ENCODE data around the gene COBL. TPM values are rescaled to one million over a fixed set of nuclear protein-coding genes. Genes with fewer than 3 reads are reported as not detected.
A peak's percentile ranks its signal among the peaks of the same experiment; 100 is the strongest.

COBL gene
- total RNA-seq, 2 donors from 2014 or later, result 36.5 to 46.6 TPM

DNA sequence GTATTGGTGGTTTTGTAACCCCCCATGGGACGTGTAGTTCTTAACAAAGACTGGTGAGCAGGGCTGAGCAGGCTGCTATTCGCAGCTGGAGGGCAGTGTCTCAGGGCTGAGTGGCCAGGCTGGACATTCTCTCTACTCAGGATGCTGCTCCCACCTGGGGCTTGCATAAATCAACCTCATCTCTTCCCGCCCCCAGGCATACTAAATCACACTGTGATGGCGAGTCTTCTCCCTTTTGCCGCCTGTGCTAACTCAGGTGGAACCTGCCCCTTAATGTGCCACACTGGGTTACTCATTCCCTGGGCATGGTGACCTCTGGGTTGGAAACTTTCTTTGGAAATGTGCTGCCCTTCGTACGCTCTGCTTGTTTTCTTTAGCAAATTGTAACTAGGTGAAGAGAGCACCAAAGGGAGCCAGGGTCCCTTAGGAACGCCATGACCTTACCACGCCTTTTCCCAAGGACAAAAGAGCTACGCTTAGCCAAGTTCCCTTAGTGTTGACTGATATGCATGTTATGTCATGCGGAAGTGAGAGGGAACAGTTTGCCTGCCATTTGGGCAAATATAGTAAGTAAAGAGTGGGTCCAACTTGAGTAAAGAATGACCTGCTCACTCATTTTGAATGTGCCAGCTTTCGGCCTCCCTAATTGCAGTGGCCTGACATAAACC lies 40.4 kb upstream of the COBL start:
- 61% methylated on average over 12 of the region's 12 CpGs for WGBS
- Histone ChIP-seq H3K9me3 (no peaks in the 10 kb centered on the region), H3K36me3 (no peaks in the 10 kb centered on the region), H3K4me1 (replicated peaks) (peaks cover 5% of the 10 kb centered on the region), H3K27ac (peak overlapping the region; percentile 11 to 46), H3K27me3 (replicated peaks; ENCODE audit: insufficient read depth) (no peaks in the 10 kb centered on the region), H3K4me3 (no peak overlapping the region)
- peak; percentile 82 for TF ChIP-seq POLR2AphosphoS5 (IDR thresholded peaks at IDR 0.05)
- TF ChIP-seq, protein P1, sequence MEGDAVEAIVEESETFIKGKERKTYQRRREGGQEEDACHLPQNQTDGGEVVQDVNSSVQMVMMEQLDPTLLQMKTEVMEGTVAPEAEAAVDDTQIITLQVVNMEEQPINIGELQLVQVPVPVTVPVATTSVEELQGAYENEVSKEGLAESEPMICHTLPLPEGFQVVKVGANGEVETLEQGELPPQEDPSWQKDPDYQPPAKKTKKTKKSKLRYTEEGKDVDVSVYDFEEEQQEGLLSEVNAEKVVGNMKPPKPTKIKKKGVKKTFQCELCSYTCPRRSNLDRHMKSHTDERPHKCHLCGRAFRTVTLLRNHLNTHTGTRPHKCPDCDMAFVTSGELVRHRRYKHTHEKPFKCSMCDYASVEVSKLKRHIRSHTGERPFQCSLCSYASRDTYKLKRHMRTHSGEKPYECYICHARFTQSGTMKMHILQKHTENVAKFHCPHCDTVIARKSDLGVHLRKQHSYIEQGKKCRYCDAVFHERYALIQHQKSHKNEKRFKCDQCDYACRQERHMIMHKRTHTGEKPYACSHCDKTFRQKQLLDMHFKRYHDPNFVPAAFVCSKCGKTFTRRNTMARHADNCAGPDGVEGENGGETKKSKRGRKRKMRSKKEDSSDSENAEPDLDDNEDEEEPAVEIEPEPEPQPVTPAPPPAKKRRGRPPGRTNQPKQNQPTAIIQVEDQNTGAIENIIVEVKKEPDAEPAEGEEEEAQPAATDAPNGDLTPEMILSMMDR (IDR thresholded peaks at IDR 0.05), result no peak
- no peak for TF ChIP-seq POLR2A (IDR thresholded peaks at IDR 0.05)
- peak; percentile 48 for DNase-seq (ENCODE audit: low spot score)
- intact Hi-C loops (cut with DNase I), result loop anchor here (10.0 kb wide), 1 partner anchor 882 kb away; no protein-coding TSS in a partner anchor

DNA sequence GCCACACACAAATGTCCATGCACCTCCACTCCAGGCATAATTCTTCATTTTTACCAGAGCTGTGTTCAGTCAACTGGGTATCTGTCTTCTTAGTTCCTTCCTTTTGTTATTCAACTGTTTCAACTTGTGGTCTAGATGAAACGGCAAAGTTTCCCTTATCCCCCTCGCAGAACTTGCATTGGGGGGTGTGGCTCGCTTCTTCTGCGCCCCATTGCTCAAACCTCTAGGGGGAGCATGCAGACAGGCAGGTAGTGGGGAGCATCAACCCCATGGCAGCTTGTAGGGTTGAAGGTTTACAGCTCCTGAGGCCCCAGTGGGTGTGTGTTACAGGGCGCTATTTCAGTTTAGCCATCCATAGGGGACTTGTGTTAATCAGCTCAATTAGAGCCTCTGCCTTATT lies 38.3 kb upstream of the COBL start:
- no peak for DNase-seq (ENCODE audit: low spot score)
- TF ChIP-seq POLR2AphosphoS5 (IDR thresholded peaks at IDR 0.05), result no peak
- TF ChIP-seq, protein P1 (IDR thresholded peaks at IDR 0.05), result no peak
- TF ChIP-seq POLR2A (IDR thresholded peaks at IDR 0.05), result no peak
- Histone ChIP-seq H3K9me3 (no peaks in the 10 kb centered on the region), H3K27ac (no peak overlapping the region), H3K36me3 (no peaks in the 10 kb centered on the region), H3K4me1 (replicated peaks) (peaks cover 5% of the 10 kb centered on the region), H3K27me3 (replicated peaks; ENCODE audit: insufficient read depth) (no peaks in the 10 kb centered on the region), H3K4me3 (no peak overlapping the region)
- 93% methylated on average over 5 of the region's 5 CpGs for WGBS
- intact Hi-C loops (cut with DNase I), result loop anchor here (10.0 kb wide), 1 partner anchor 880 kb away; no protein-coding TSS in a partner anchor

DNA sequence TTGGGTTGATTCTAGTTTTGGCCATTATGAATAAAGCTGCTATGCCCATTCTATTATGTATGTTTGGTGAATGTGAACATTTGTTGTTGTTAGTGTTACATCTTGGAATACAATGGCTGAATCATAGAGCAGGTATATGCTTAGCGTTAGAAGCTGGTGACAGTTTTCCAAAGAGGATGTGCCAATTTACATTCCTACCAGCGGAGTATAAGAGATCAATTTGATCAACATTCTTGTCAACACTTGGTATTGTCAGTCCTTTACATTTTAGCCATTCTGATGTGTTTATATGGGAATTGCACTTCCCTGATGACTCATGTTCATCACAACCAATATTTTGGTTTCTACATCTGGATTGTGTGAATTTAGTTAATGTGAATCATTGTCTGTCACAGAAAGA lies 37.8 kb upstream of the COBL start:
- Histone ChIP-seq H3K27me3 (replicated peaks; ENCODE audit: insufficient read depth) (no peaks in the 10 kb centered on the region), H3K9me3 (no peaks in the 10 kb centered on the region), H3K4me1 (replicated peaks) (peaks cover 5% of the 10 kb centered on the region), H3K4me3 (no peak overlapping the region), H3K36me3 (no peaks in the 10 kb centered on the region), H3K27ac (no peak overlapping the region)
- DNase-seq (ENCODE audit: low spot score), result no peak
- intact Hi-C loops (cut with DNase I), result loop anchor here (10.0 kb wide), 1 partner anchor 880 kb away; no protein-coding TSS in a partner anchor
- no peak for TF ChIP-seq POLR2A (IDR thresholded peaks at IDR 0.05)
- no peak for TF ChIP-seq POLR2AphosphoS5 (IDR thresholded peaks at IDR 0.05)
- TF ChIP-seq, protein P1 (IDR thresholded peaks at IDR 0.05), result no peak
- WGBS, result 97% methylated on average over 2 of the region's 2 CpGs

DNA sequence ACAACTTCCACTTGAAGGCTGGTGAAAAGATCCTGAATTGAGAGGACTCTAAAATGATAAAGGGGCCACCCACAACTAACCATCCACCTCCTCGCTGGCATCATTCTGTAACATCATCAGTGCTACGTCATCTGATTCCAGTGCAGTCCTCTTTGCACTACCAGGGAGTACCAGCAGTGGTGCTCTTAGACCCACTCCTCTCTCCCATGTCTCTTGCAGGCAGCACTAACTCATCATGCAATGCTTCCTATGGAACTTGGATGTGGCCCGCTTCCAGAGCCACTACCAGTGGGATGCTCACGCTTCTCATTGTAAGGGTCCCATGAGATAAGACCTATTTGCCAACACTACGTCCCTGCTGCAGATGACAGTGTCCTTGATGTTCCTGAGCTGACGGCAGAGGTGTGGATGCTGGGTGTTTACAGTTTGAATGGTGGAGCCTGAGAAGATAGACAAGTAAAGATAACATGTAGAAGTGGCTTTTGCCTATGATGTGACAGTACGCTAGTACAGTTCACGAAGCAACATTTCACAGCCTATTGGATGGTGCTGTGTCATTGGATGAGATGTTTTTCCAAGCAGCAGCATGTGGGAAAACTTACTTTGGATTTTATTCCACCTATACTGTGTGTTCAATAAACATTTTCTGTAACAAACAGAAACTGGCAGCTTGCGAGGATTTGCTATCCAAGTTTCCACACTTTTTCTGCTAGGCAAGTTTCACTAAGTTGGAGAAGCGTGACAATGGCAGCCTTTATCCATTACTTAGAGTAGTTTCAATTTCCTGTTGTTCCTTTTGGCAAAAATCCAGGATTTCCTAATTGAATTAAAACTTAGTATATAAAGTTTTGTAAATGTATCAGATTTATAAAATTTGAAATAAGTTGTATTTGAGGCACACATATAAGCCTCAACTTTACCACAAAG lies 35.8 kb upstream of the COBL start:
- H3K36me3 ChIP-seq, result no peaks in the 10 kb centered on the region
- 78% methylated on average over 10 of the region's 10 CpGs for WGBS
- peak overlapping the region in 1 of 2 donors; percentile 51 for H3K27ac ChIP-seq
- TF ChIP-seq POLR2A (IDR thresholded peaks at IDR 0.05) (no peak), POLR2AphosphoS5 (IDR thresholded peaks at IDR 0.05) (peak; percentile 32)
- intact Hi-C loops (cut with DNase I), result loop anchor here (10.0 kb wide), 1 partner anchor 878 kb away; no protein-coding TSS in a partner anchor
- peaks cover 5% of the 10 kb centered on the region for H3K4me1 ChIP-seq (replicated peaks)
- H3K9me3 ChIP-seq, result no peaks in the 10 kb centered on the region
- no peaks in the 10 kb centered on the region for H3K27me3 ChIP-seq (replicated peaks; ENCODE audit: insufficient read depth)
- no peak for DNase-seq (ENCODE audit: low spot score)
- H3K4me3 ChIP-seq, result no peak overlapping the region

DNA sequence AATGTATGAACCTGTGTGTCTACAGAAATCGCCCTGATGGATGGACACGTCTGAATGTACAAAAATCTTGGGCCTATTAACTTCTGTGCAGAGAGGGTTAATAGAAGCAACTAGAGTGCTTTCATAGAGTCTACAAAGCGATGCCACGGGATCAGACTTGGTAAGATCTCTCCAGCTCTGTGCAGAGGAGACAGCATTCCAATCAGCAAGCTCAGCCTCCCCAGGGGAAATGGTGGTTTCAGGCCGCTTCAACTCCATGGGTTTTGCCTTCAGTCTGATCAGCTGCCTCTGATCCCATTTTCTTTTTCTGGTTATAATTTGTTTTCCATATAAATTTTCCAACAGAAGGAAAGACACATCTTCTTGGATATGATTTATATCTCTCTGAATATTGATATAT lies 35.1 kb upstream of the COBL start:
- Histone ChIP-seq H3K9me3 (no peaks in the 10 kb centered on the region), H3K27ac (peak overlapping the region in 1 of 2 donors; percentile 77), H3K4me3 (no peak overlapping the region), H3K4me1 (replicated peaks) (peaks cover 5% of the 10 kb centered on the region), H3K27me3 (replicated peaks; ENCODE audit: insufficient read depth) (no peaks in the 10 kb centered on the region), H3K36me3 (no peaks in the 10 kb centered on the region)
- intact Hi-C loops (cut with DNase I), result loop anchor here (10.0 kb wide), 1 partner anchor 877 kb away; no protein-coding TSS in a partner anchor
- TF ChIP-seq POLR2A (IDR thresholded peaks at IDR 0.05) (no peak), POLR2AphosphoS5 (IDR thresholded peaks at IDR 0.05) (no peak)
- TF ChIP-seq, protein P1 (IDR thresholded peaks at IDR 0.05), result no peak
- WGBS, result 87% methylated on average over 5 of the region's 5 CpGs
- no peak for DNase-seq (ENCODE audit: low spot score)

Measured in prostate gland (tissue), 2 donors.